IMR-90 (cell line): ENCODE results near the gene KDELR3. TPM values are rescaled to one million over a fixed set of nuclear protein-coding genes. Genes with fewer than 3 reads are reported as not detected.
A peak's percentile ranks its signal among the peaks of the same experiment; 100 is the strongest.

Experiments used
- ATAC-seq: fragments of 200-7000 bp; cut with Tn5 transposase; 2 replicates; pipeline ENCODE4 v1.9.1; 2020; ENCODE audit warnings: low read depth, mild to moderate bottlenecking, moderate library complexity
- BruUV-seq: library from RNA; stranded (reverse); fragments of 400-500 nt; replicated peaks from 2 replicates; lab custom pipeline; 2021; lab: Mats Ljungman, UMichigan
- CTCF ChIA-PET: fragments of 300-600 bp; formaldehyde crosslinking; extraction: SDS; loops from one replicate; lab custom pipeline; 2021; ENCODE audit warnings: antibody characterized with exemption; lab: Yijun Ruan, JAX
- POLR2A ChIA-PET: fragments of 300-600 bp; sonication (Branson Sonifier 250); formaldehyde crosslinking; loops from one replicate; lab custom pipeline; 2022; ENCODE audit warnings: antibody characterized with exemption; ENCODE audit not compliant: unreplicated experiment; lab: Charles Lee
- DNase-seq: peaks from one replicate; pipeline ENCODE4 v3.0.0; 2013
- H2AFZ ChIP-seq: replicated peaks from 2 replicates; pipeline ENCODE3; 2013; ENCODE audit warnings: low read length, mild to moderate bottlenecking; ENCODE audit not compliant: poor library complexity
- H2AK5ac ChIP-seq: 2 replicates; pipeline ENCODE4 v1.6.1; 2013; ENCODE audit warnings: low read depth, low read length, inconsistent platforms
- H2AK9ac ChIP-seq: replicated peaks from 2 replicates; pipeline ENCODE3; 2013; ENCODE audit warnings: mild to moderate bottlenecking, low read depth, low read length, moderate library complexity; ENCODE audit not compliant: poor library complexity
- H2BK120ac ChIP-seq: 2 replicates; pipeline ENCODE4 v1.6.1; 2013; ENCODE audit warnings: low read depth, low read length, inconsistent platforms
- H2BK15ac ChIP-seq: 3 replicates; pipeline ENCODE4 v1.6.1; 2013; ENCODE audit warnings: low read depth, low read length, inconsistent platforms
- H2BK20ac ChIP-seq: 2 replicates; pipeline ENCODE4 v1.6.1; 2013; ENCODE audit warnings: low read depth, mild to moderate bottlenecking, inconsistent platforms, low read length, moderate library complexity
- H2BK5ac ChIP-seq: 2 replicates; pipeline ENCODE4 v1.6.1; 2013; ENCODE audit warnings: mild to moderate bottlenecking, low read depth, low read length, inconsistent platforms; ENCODE audit not compliant: poor library complexity, severe bottlenecking
- H3K14ac ChIP-seq: replicated peaks from 2 replicates; pipeline ENCODE4 v1.6.1; 2013; ENCODE audit warnings: low read depth, low read length, inconsistent platforms
- H3K18ac ChIP-seq: 2 replicates; pipeline ENCODE4 v1.6.1; 2013; ENCODE audit warnings: low read depth, low read length, control low read depth
- H3K23ac ChIP-seq: 2 replicates; pipeline ENCODE4 v1.6.1; 2013; ENCODE audit warnings: low read depth, low read length, inconsistent platforms
- H3K27ac ChIP-seq: 2 replicates; pipeline ENCODE4 v1.5.1; 2013; ENCODE audit warnings: mild to moderate bottlenecking, control low read depth, low read length; ENCODE audit not compliant: insufficient read depth
- H3K27me3 ChIP-seq: 2 replicates; pipeline ENCODE4 v1.6.1; 2013; ENCODE audit warnings: low read length; ENCODE audit not compliant: control insufficient read depth, insufficient read depth
- H3K36me3 ChIP-seq: 2 replicates; pipeline ENCODE4 v1.6.1; 2013; ENCODE audit warnings: low read length, mixed read lengths; ENCODE audit not compliant: control insufficient read depth, insufficient read depth
- H3K4ac ChIP-seq: 2 replicates; pipeline ENCODE4 v1.6.1; 2013; ENCODE audit warnings: low read depth, low read length, inconsistent platforms
- H3K4me1 ChIP-seq: 2 replicates; pipeline ENCODE4 v1.6.1; 2013; ENCODE audit warnings: low read length, mixed read lengths; ENCODE audit not compliant: control insufficient read depth, insufficient read depth
- H3K4me2 ChIP-seq: 2 replicates; pipeline ENCODE4 v1.6.1; 2013; ENCODE audit warnings: low read depth, mild to moderate bottlenecking, control low read depth, low read length, moderate library complexity
- H3K4me3 ChIP-seq: 2 replicates; pipeline ENCODE4 v1.5.1; 2013; ENCODE audit warnings: low read depth, mild to moderate bottlenecking, control low read depth, low read length, moderate library complexity; ENCODE audit not compliant: insufficient read depth
- H3K56ac ChIP-seq: 2 replicates; pipeline ENCODE4 v1.6.1; 2013; ENCODE audit warnings: low read length, inconsistent platforms; ENCODE audit not compliant: insufficient read depth; ENCODE audit errors: extremely low read depth
- H3K79me1 ChIP-seq, 2 experiments: 2 replicates each; pipeline ENCODE4 v1.6.1; 2013; ENCODE audit warnings: low read length in 2 of 2, inconsistent platforms in 1 of 2, low read depth in 1 of 2
- H3K9ac ChIP-seq: 2 replicates; pipeline ENCODE4 v1.6.1; 2013; ENCODE audit warnings: low read depth, low read length, control low read depth
- H3K9me1 ChIP-seq: 2 replicates; pipeline ENCODE4 v1.6.1; 2013; ENCODE audit warnings: low read length, inconsistent platforms; ENCODE audit not compliant: insufficient read depth
- H3K9me3 ChIP-seq: 2 replicates; pipeline ENCODE4 v1.6.1; 2013; ENCODE audit warnings: low read length; ENCODE audit not compliant: control insufficient read depth, insufficient read depth
- H4K20me1 ChIP-seq: 2 replicates; pipeline ENCODE4 v1.6.1; 2013; ENCODE audit warnings: low read length, inconsistent platforms; ENCODE audit not compliant: insufficient read depth
- H4K5ac ChIP-seq: 2 replicates; pipeline ENCODE4 v1.6.1; 2013; ENCODE audit warnings: mild to moderate bottlenecking, low read depth, low read length, control low read depth
- H4K8ac ChIP-seq, 2 experiments: 2 replicates each; pipeline ENCODE4 v1.6.1; 2013; ENCODE audit warnings: low read depth in 2 of 2, low read length in 2 of 2, control low read depth in 1 of 2, inconsistent platforms in 1 of 2
- H4K91ac ChIP-seq: 2 replicates; pipeline ENCODE4 v1.6.1; 2013; ENCODE audit warnings: low read depth, low read length, inconsistent platforms; ENCODE audit not compliant: insufficient read depth
- BHLHE40 ChIP-seq: fragments of 150-350 bp; IDR thresholded peaks from 2 replicates; pipeline ENCODE4 v1.6.1; 2016; ENCODE audit warnings: mild to moderate bottlenecking, low read depth, low read length
- CEBPB ChIP-seq: IDR thresholded peaks from 2 replicates; pipeline ENCODE4 v1.6.1; 2012; ENCODE audit warnings: low read depth, low read length, improper control_type of control experiment
- CHD1 ChIP-seq: IDR thresholded peaks from 2 replicates; pipeline ENCODE4 v1.6.1; 2012; ENCODE audit warnings: low read depth, low read length, improper control_type of control experiment
- ELK1 ChIP-seq: fragments of 150-350 bp; IDR thresholded peaks from 2 replicates; pipeline ENCODE4 v1.6.1; 2016; ENCODE audit warnings: low read depth, mild to moderate bottlenecking, low read length, moderate library complexity, borderline replicate concordance
- FOS ChIP-seq: fragments of 150-350 bp; IDR thresholded peaks from 2 replicates; pipeline ENCODE4 v1.6.1; 2016; ENCODE audit warnings: low read depth, low read length
- MAFK ChIP-seq: IDR thresholded peaks from 2 replicates; pipeline ENCODE4 v1.6.1; 2012; ENCODE audit warnings: low read depth, low read length, improper control_type of control experiment
- MAZ ChIP-seq: IDR thresholded peaks from 2 replicates; pipeline ENCODE4 v1.6.1; 2012; ENCODE audit warnings: low read depth, mild to moderate bottlenecking, low read length, improper control_type of control experiment, moderate library complexity, borderline replicate concordance
- MXI1 ChIP-seq: IDR thresholded peaks from 2 replicates; pipeline ENCODE4 v1.6.1; 2012; ENCODE audit warnings: low read depth, mild to moderate bottlenecking, low read length, moderate library complexity, borderline replicate concordance
- NFE2L2 ChIP-seq: fragments of 150-350 bp; IDR thresholded peaks from 2 replicates; pipeline ENCODE4 v1.6.1; 2016; ENCODE audit warnings: low read depth, mild to moderate bottlenecking, low read length
- POLR2A ChIP-seq: IDR thresholded peaks from 2 replicates; pipeline ENCODE4 v1.6.1; 2012; ENCODE audit warnings: mild to moderate bottlenecking, low read depth, low read length
- RCOR1 ChIP-seq: IDR thresholded peaks from 2 replicates; pipeline ENCODE4 v1.6.1; 2012; ENCODE audit warnings: mild to moderate bottlenecking, low read length, improper control_type of control experiment; ENCODE audit not compliant: insufficient replicate concordance
- SMC3 ChIP-seq: fragments of 150-350 bp; IDR thresholded peaks from 2 replicates; pipeline ENCODE4 v1.6.1; 2016; ENCODE audit warnings: low read depth, mild to moderate bottlenecking, antibody characterized with exemption, low read length, moderate library complexity
- USF2 ChIP-seq: fragments of 150-350 bp; IDR thresholded peaks from 2 replicates; pipeline ENCODE4 v1.6.1; 2017; ENCODE audit warnings: mild to moderate bottlenecking, antibody characterized with exemption, low read length, low read depth
- WGBS, 2 experiments: methylation state at CpG; one replicate each; pipeline versions ENCODE4 v1.1.5 to v1.1.7; 2013; ENCODE audit warnings: missing lambda C conversion rate in 2 of 2; ENCODE audit not compliant: insufficient read length in 1 of 2; ENCODE audit errors: extremely low coverage in 2 of 2; 5-methylcytosine and 5-hydroxymethylcytosine counted together
- dilution Hi-C: fragments of 300-500 bp; cut with HindIII; formaldehyde crosslinking; loops from one replicate; pipeline ENCODE4 v1.14.3; 2018; ENCODE audit warnings: low sequenced_read_pairs; ENCODE audit not compliant: unreplicated experiment
- in situ Hi-C: fragments of 300-500 bp; cut with MboI; formaldehyde crosslinking; loops from 3 replicates; pipeline ENCODE4 v1.14.3; 2019; ENCODE audit warnings: low sequenced_read_pairs, inconsistent platforms, mixed read lengths
- intact Hi-C: fragments of 100-400 bp; cut with micrococcal nuclease; formaldehyde crosslinking; loops from 2 replicates; pipeline ENCODE4 v1.10.0; 2022
- polyA plus RNA-seq, 3 experiments: library from polyadenylated mRNA; depleted of rRNA; stranded (reverse); fragments of >200 nt; gene quantifications; 2 replicates each; pipeline ENCODE4 v1.2.3, GENCODE V29; 2012; ENCODE audit warnings: low replicate concordance in 1 of 3
- total RNA-seq: library from RNA; depleted of rRNA; stranded (reverse); fragments of >200 nt; gene quantifications from 2 replicates; pipeline ENCODE4 v1.2.3, GENCODE V29; 2012
- TF ChIP-seq, protein P1 (sequence below): conservative IDR thresholded peaks from 2 replicates; pipeline ENCODE4 v1.5.1; 2012; ENCODE audit warnings: mild to moderate bottlenecking, low read depth, low read length, improper control_type of control experiment

Gene KDELR3
- total and polyA plus RNA-seq, 2 of the 4 experiments (the other 2 are of a cell fraction), result 129 to 224 TPM

DNA sequence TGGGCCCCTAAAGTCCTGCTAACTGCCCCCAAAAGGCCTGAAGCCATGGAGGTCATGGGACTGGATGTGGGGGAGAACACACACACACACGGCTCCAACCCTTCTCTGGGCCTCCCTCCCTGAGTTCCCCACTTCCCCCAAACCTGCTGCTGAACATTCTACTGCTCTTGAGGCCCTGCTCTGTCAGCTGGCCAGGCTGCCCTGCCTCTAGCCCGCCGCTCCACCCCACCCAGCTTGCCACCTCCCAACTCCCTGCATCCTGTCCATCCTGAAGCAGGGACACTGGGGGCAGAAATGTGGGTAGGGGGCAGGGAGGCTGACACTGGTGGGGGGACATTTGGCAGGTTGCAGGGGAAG, 13.9 kb upstream of the KDELR3 start:
- ATAC-seq (no peak), DNase-seq (no peak)
- Histone ChIP-seq H3K36me3 (no peaks in the 10 kb centered on the region), H2BK120ac (no peak overlapping the region), H3K4ac (no peak overlapping the region), H3K27ac (no peak overlapping the region), H3K4me3 (no peak overlapping the region), H3K18ac (no peak overlapping the region), H3K14ac (no peak overlapping the region), H4K20me1 (no peaks in the 10 kb centered on the region), H2AFZ (peak overlapping the region; percentile 58), H3K56ac (no peak overlapping the region), H2AK5ac (no peak overlapping the region), H4K91ac (no peak overlapping the region), H3K27me3 (peaks cover 93% of the 10 kb centered on the region), H3K4me2 (no peak overlapping the region), H3K23ac (no peak overlapping the region; the same call in 1 of the 2 replicates), H3K9me3 (no peaks in the 10 kb centered on the region; the same call in 1 of the 2 replicates), H4K8ac (no peak overlapping the region), H4K5ac (no peak overlapping the region), H2BK5ac (no peak overlapping the region), H2BK15ac (no peak overlapping the region), H2BK20ac (no peak overlapping the region), H3K79me1 (no peaks in the 10 kb centered on the region), H2AK9ac (peak overlapping the region; percentile 33), H3K4me1 (no peaks in the 10 kb centered on the region; the same call in 1 of the 2 replicates), H3K9me1 (no peaks in the 10 kb centered on the region), H3K9ac (no peak overlapping the region)
- intact Hi-C loops, result no loop called here
- BruUV-seq, result no TSS peak
- in situ Hi-C loops, result no loop called here
- dilution Hi-C loops, result no loop called here
- POLR2A ChIA-PET, result no interaction called here
- CTCF ChIA-PET, result no interaction called here
- 40% methylated on average over 1 of the region's 3 CpGs; no CpG with 5 or more reads in 1 of the 2 experiments for WGBS, 2 experiments
- TF ChIP-seq CHD1 (no peak), USF2 (no peak), MAZ (no peak), CEBPB (no peak), ELK1 (no peak), POLR2A (no peak), SMC3 (no peak), BHLHE40 (no peak), FOS (no peak), MXI1 (no peak), MAFK (no peak), NFE2L2 (no peak), RCOR1 (no peak)
- TF ChIP-seq, protein P1, sequence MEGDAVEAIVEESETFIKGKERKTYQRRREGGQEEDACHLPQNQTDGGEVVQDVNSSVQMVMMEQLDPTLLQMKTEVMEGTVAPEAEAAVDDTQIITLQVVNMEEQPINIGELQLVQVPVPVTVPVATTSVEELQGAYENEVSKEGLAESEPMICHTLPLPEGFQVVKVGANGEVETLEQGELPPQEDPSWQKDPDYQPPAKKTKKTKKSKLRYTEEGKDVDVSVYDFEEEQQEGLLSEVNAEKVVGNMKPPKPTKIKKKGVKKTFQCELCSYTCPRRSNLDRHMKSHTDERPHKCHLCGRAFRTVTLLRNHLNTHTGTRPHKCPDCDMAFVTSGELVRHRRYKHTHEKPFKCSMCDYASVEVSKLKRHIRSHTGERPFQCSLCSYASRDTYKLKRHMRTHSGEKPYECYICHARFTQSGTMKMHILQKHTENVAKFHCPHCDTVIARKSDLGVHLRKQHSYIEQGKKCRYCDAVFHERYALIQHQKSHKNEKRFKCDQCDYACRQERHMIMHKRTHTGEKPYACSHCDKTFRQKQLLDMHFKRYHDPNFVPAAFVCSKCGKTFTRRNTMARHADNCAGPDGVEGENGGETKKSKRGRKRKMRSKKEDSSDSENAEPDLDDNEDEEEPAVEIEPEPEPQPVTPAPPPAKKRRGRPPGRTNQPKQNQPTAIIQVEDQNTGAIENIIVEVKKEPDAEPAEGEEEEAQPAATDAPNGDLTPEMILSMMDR, result no peak
